Renal pelvis (tissue), 4 donors: ENCODE measurements around the gene ATXN2L. TPM values are rescaled to one million over a fixed set of nuclear protein-coding genes. Genes with fewer than 3 reads are reported as not detected.
"Not testable (repeated sequence)": the region's sequence is repeated elsewhere in the genome, so short reads cannot be mapped to it uniquely, and the experiment has no call there.

ENCODE experiments used
- DNase-seq: peaks from one replicate; pipeline ENCODE4 v3.0.0-alpha.2; 2013
- polyA plus RNA-seq, 3 donors: library from polyadenylated mRNA; unstranded; fragments of 120-200 nt; gene quantifications; one replicate each; pipeline ENCODE4 v1.2.1, GENCODE V29; 2013; ENCODE audit not compliant: insufficient read length in 3 of 3

The ATXN2L gene
- polyA plus RNA-seq, 3 donors, result 116 to 132 (median 127) TPM

- DNase-seq, result no peak
Measured at GRCh38 chr16:28865722-28866453, 43.1 kb downstream of the ATXN2L start.

DNA sequence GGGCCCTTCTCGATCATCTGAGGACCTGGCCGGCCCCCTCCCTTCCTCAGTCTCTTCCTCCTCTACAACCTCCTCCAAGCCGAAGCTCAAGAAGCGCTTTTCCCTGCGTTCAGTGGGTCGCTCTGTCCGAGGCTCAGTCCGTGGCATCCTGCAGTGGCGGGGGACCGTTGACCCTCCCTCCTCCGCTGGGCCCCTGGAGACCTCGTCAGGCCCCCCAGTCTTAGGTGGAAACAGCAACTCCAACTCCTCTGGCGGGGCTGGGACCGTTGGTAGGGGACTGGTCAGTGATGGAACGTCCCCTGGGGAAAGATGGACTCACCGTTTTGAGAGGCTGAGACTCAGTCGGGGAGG is 43.6 kb downstream of the ATXN2L start:
- DNase-seq, result no peak

- no peak for DNase-seq
Measured at GRCh38 chr16:28867241-28867640, 44.4 kb downstream of the ATXN2L start.

- DNase-seq, result not testable (repeated sequence)
Measured at GRCh38 chr16:28867646-28868045, 44.8 kb downstream of the ATXN2L start.

GRCh38 chr16:28869201-28869600 is 46.4 kb downstream of the ATXN2L start:
- no peak for DNase-seq

- no peak for DNase-seq
Measured at GRCh38 chr16:28872952-28873351, 50.2 kb downstream of the ATXN2L start.

DNA sequence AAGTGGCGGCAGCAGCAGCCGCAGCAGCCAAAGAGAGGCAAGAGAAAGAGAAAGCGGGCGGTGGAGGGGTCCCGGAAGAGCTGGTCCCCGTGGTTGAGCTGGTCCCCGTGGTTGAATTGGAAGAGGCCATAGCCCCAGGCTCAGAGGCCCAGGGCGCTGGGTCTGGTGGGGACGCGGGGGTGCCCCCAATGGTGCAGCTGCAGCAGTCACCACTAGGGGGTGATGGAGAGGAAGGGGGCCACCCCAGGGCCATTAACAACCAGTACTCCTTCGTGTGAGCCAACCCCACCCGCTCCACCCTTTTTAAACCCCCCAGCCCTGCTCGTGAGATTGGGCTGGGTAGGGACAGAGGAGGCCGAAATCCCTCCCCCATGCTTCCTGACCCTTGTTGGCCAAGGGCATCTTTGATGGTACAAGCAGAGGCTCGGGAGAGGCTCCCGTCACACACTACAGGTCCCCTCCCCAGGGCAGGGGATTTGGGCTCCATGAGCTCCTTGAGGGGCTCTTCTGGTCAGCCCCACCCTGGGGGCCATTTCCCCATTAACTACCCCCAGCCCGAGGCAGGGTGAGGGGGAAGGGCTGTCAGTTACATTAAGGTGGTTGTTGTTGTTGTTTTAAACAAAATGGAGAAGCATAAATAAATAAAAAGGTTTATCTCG is 50.9 kb downstream of the ATXN2L start:
- no peak for DNase-seq

DNA sequence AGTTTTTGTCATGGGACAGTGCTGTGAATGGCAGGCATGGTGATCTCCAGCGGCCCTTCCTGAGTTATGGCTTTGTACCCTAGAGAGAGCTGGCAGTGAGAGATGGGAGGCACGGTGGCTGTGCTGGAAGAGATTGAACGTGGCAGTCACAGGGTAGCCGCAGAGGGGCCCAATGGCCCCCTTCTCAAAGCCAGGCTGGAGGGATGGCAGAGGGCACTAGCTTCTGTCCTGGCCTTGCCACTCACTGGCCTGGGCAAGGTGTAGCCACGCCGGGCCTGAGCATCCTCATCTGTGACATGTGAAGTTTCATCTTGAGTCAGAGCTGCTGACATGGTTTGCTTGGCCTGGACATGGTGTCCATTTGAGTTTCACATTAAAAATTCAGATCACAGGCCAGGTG is 51.6 kb downstream of the ATXN2L start:
- DNase-seq, result no peak

DNA sequence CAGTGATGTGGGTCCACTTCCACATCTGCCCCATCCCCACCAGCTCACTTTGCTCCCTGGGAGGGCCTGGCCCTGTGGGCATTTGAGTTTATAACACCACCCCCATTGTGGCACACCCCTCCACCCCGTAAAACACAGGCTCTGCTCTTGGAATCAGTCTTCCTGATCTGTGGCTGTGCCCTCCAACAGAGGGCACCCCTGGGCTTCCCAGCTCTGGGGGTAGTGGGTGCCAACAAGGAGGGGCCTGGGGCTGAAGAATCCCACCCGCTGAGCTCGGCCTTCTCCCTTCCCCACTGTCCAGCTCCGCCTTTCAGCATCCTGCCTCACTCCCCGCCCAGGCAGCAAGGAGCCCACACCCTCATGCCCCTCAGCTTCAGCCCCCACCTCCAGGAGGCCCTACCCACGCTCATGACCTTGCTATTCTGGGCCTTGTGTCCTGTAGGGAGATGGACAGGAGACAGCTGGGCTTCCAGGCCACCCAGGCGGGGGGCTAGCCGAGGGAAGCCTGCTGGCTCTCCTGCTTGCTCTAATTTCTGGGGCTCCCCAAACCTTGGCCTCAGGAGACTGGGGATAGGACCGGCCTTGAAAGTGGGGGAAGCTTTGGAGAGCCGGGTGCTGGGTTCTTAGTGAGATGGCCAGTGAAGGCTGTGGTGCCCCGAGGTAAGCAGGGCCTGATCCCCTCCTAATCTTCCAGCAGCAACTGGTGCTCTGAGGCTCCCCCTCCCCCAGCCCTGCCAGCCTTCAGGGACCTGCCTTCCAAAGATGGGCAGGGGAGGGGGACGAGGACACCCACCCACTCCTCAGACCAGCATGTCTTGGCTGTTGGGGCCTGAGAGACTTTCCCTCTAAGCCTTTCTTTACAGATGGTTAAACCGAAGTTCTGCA is 52.6 kb downstream of the ATXN2L start:
- DNase-seq, result no peak

GRCh38 chr16:28876019-28876659 is 53.3 kb downstream of the ATXN2L start:
- no peak for DNase-seq

- no peak for DNase-seq
Measured at GRCh38 chr16:28876973-28877654, 54.3 kb downstream of the ATXN2L start.

DNA sequence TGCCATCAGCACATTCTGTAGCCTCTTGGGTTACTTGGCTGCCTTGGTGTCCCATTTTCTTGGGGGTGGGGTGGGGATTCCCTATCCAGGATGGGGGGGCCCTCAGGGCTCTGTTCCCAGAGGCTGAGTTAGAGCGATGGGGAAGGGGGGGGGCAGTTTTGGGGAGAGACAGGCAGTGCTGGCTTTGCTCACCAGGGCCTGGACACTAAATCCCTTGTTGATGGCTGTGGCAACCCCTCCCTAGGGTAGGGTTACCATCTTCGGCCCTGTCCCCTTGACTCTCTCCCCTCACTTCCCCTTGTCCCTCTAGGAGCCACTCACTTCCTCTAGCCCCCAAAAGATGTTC is 54.8 kb downstream of the ATXN2L start:
- no peak for DNase-seq

- DNase-seq, result no peak
Measured at GRCh38 chr16:28878083-28878926, 55.5 kb downstream of the ATXN2L start, which contains the start of gene ATP2A1. TSS of gene ATP2A1 (plus strand) at chr16:28878488. CDS start at chr16:28878672, 184 bp downstream.

GRCh38 chr16:28879261-28879840 is 56.6 kb downstream of the ATXN2L start:
- no peak for DNase-seq

- DNase-seq, result peak; percentile 91
Measured at GRCh38 chr16:28879841-28880588, 57.2 kb downstream of the ATXN2L start.

- no peak for DNase-seq
Measured at GRCh38 chr16:28880589-28880915, 57.8 kb downstream of the ATXN2L start.

- DNase-seq, result no peak
Measured at GRCh38 chr16:28880955-28881354, 58.2 kb downstream of the ATXN2L start.

- DNase-seq, result not testable (repeated sequence)
Measured at GRCh38 chr16:28881565-28881964, 58.8 kb downstream of the ATXN2L start.

DNA sequence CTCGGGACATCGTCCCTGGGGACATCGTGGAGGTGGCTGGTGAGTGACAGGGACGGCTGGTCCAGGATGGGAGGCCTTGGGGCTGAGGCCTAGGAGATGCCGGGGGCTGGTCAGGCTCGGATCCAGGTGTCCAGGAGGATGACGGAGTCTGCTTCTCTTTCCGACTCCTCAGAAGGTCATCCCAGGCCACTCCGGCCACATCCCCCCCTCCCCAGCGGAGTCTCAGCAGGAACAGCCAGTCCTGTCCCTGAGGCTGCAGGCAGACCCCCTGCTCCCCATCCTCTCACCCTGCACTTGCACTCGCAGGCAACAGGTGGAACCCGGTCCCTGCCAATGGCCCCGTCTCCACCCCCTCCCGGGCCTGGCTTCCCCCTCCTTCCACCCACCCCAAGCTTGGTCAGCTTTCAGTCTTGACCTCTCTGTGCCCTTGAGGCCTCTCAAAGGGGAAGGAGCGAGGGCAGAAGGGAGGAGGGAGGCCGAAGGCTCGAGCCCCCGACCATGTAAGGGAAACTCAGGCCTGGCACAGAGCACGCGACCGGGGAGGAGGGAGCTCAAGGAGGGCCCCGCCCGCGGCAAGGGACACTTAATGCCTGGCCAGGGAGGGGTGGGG is 59.9 kb downstream of the ATXN2L start:
- peak; percentile 71 for DNase-seq
